Cerebellar nuclear complex (tissue), 1 donor: Measurements from ENCODE around the gene MFNG.
"Not testable (repeated sequence)": the region's sequence is repeated elsewhere in the genome, so short reads cannot be mapped to it uniquely, and the experiment has no call there.

Experiments
- DNase-seq, 2 experiments: peaks; one replicate each; lab custom pipeline; 2025; lab: John Stamatoyannopoulos, UW

The MFNG gene

GRCh38 chr22:37473437-37473946 lies 12.7 kb downstream of the MFNG start:
- DNase-seq, result no peak

- DNase-seq, result no peak
Observed at GRCh38 chr22:37472418-37473006, 13.7 kb downstream of the MFNG start.

GRCh38 chr22:37471727-37472417 lies 14.3 kb downstream of the MFNG start:
- no peak for DNase-seq

GRCh38 chr22:37470087-37470445 lies 16.1 kb downstream of the MFNG start:
- DNase-seq, result no peak

- DNase-seq, result no peak
Observed at GRCh38 chr22:37469416-37470086, 16.6 kb downstream of the MFNG start.

GRCh38 chr22:37468201-37468695 lies 17.9 kb downstream of the MFNG start:
- not testable (repeated sequence) for DNase-seq

GRCh38 chr22:37467391-37467955 lies 18.7 kb downstream of the MFNG start:
- no peak for DNase-seq

GRCh38 chr22:37464181-37464580 lies 22.0 kb downstream of the MFNG start:
- DNase-seq, result no peak

- DNase-seq, result no peak
Observed at GRCh38 chr22:37462983-37463382, 23.2 kb downstream of the MFNG start.

- DNase-seq, result no peak
Observed at GRCh38 chr22:37462436-37462835, 23.7 kb downstream of the MFNG start.

- no peak for DNase-seq
Observed at GRCh38 chr22:37461961-37462360, 24.2 kb downstream of the MFNG start.

GRCh38 chr22:37460684-37461083 lies 25.5 kb downstream of the MFNG start:
- DNase-seq, result no peak

GRCh38 chr22:37459206-37459605 lies 27.0 kb downstream of the MFNG start:
- no peak for DNase-seq

GRCh38 chr22:37457093-37457893 lies 28.9 kb downstream of the MFNG start:
- DNase-seq, result no peak

GRCh38 chr22:37456346-37456745 lies 29.8 kb downstream of the MFNG start:
- no peak for DNase-seq

GRCh38 chr22:37455896-37456295 lies 30.3 kb downstream of the MFNG start:
- DNase-seq, result no peak

GRCh38 chr22:37454857-37455686 lies 31.1 kb downstream of the MFNG start:
- DNase-seq, result no peak

GRCh38 chr22:37453696-37454095 lies 32.5 kb downstream of the MFNG start:
- no peak for DNase-seq

- no peak for DNase-seq
Observed at GRCh38 chr22:37451218-37451617, 35.0 kb downstream of the MFNG start.

- no peak for DNase-seq
Observed at GRCh38 chr22:37449331-37450001, 36.7 kb downstream of the MFNG start.
